Measurements from ENCODE around the gene SMAD6.

- TF ChIP-seq, protein P1, sequence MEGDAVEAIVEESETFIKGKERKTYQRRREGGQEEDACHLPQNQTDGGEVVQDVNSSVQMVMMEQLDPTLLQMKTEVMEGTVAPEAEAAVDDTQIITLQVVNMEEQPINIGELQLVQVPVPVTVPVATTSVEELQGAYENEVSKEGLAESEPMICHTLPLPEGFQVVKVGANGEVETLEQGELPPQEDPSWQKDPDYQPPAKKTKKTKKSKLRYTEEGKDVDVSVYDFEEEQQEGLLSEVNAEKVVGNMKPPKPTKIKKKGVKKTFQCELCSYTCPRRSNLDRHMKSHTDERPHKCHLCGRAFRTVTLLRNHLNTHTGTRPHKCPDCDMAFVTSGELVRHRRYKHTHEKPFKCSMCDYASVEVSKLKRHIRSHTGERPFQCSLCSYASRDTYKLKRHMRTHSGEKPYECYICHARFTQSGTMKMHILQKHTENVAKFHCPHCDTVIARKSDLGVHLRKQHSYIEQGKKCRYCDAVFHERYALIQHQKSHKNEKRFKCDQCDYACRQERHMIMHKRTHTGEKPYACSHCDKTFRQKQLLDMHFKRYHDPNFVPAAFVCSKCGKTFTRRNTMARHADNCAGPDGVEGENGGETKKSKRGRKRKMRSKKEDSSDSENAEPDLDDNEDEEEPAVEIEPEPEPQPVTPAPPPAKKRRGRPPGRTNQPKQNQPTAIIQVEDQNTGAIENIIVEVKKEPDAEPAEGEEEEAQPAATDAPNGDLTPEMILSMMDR (IDR thresholded peaks at IDR 0.05; ENCODE audit: poor library complexity): no peak
- TF ChIP-seq EZH2 (IDR thresholded peaks at IDR 0.05; ENCODE audit: borderline replicate concordance): no peak
Measured at GRCh38 chr15:66822576-66822975, 120.5 kb downstream of the SMAD6 start.

All from hepatocyte (in vitro differentiated cells).